ENCODE measurements around the gene RETREG2.

The RETREG2 gene

GRCh38 chr2:219169930-219170654 is 8.0 kb upstream of the RETREG2 start, which contains the start of gene SLC23A3:
SLC23A3 (minus strand) TSS chr2:219170029; CDS start chr2:219169984, 45 bp downstream.
- no peak for DNase-seq

- no peak for DNase-seq
Observed at GRCh38 chr2:219171231-219171651, 6.8 kb upstream of the RETREG2 start.

GRCh38 chr2:219172231-219173154 is 5.6 kb upstream of the RETREG2 start:
- DNase-seq, result no peak

GRCh38 chr2:219173176-219173575 is 4.9 kb upstream of the RETREG2 start:
- DNase-seq, result no peak

GRCh38 chr2:219174146-219174545 is 3.9 kb upstream of the RETREG2 start:
- DNase-seq, result no peak

- DNase-seq, result no peak
Observed at GRCh38 chr2:219174801-219175200, 3.3 kb upstream of the RETREG2 start.

GRCh38 chr2:219175486-219175885 is 2.6 kb upstream of the RETREG2 start:
- DNase-seq, result no peak

GRCh38 chr2:219175928-219176817 is 1.9 kb upstream of the RETREG2 start:
- no peak for DNase-seq

- no peak for DNase-seq
Observed at GRCh38 chr2:219176818-219177551, 1.1 kb upstream of the RETREG2 start, which contains the start of gene CNPPD1. CNPPD1 (minus strand) TSS chr2:219176925; CDS start chr2:219176828, 97 bp downstream.

- DNase-seq, result no peak
Observed at GRCh38 chr2:219178377-219179175, 501 bp downstream of the RETREG2 start.

- DNase-seq, result no peak
Observed at GRCh38 chr2:219179601-219180465, 1.8 kb downstream of the RETREG2 start.

GRCh38 chr2:219180961-219181360 is 2.9 kb downstream of the RETREG2 start:
- no peak for DNase-seq

- no peak for DNase-seq
Observed at GRCh38 chr2:219181531-219181930, 3.5 kb downstream of the RETREG2 start.

GRCh38 chr2:219182331-219183150 is 4.5 kb downstream of the RETREG2 start:
- DNase-seq, result no peak

- no peak for DNase-seq
Observed at GRCh38 chr2:219183151-219183772, 5.2 kb downstream of the RETREG2 start.

- DNase-seq, result no peak
Observed at GRCh38 chr2:219184121-219184520, 6.0 kb downstream of the RETREG2 start.

GRCh38 chr2:219186754-219187456 is 8.8 kb downstream of the RETREG2 start:
- DNase-seq, result no peak

GRCh38 chr2:219197388-219197787 is 19.3 kb downstream of the RETREG2 start:
- DNase-seq, result no peak
